H9 (cell line): Measurements from ENCODE around the gene PJA1. TPM values are rescaled to one million over a fixed set of nuclear protein-coding genes. Genes with fewer than 3 reads are reported as not detected.
A peak's percentile ranks its signal among the peaks of the same experiment; 100 is the strongest.

Experiments
- DNase-seq: peaks from one replicate; pipeline ENCODE4 v3.0.0-alpha.2; 2017
- H2AFZ ChIP-seq: one replicate; pipeline ENCODE4 v1.6.1; 2013; ENCODE audit warnings: mild to moderate bottlenecking, low read length, control low read depth, moderate library complexity
- H2AK5ac ChIP-seq: 2 replicates; pipeline ENCODE4 v1.6.1; 2013; ENCODE audit warnings: low read length, control low read depth, mixed read lengths; ENCODE audit not compliant: insufficient read length
- H2BK120ac ChIP-seq: one replicate; pipeline ENCODE4 v1.6.1; 2013; ENCODE audit warnings: low read depth, mild to moderate bottlenecking, low read length, control low read depth, inconsistent platforms; ENCODE audit not compliant: poor library complexity, severe bottlenecking
- H2BK12ac ChIP-seq: 2 replicates; pipeline ENCODE4 v1.6.1; 2013; ENCODE audit warnings: low read length, control low read depth, mixed read lengths, low read depth; ENCODE audit not compliant: insufficient read length
- H2BK15ac ChIP-seq: 2 replicates; pipeline ENCODE4 v1.6.1; 2013; ENCODE audit warnings: low read depth, low read length, control low read depth
- H2BK20ac ChIP-seq: one replicate; pipeline ENCODE4 v1.6.1; 2013; ENCODE audit warnings: low read depth, mild to moderate bottlenecking, low read length, control low read depth, inconsistent platforms; ENCODE audit not compliant: poor library complexity, severe bottlenecking
- H2BK5ac ChIP-seq: 2 replicates; pipeline ENCODE4 v1.6.1; 2013; ENCODE audit warnings: low read length, control low read depth, mixed read lengths; ENCODE audit not compliant: insufficient read length
- H3K14ac ChIP-seq: 2 replicates; pipeline ENCODE4 v1.6.1; 2013; ENCODE audit warnings: low read length, control low read depth; ENCODE audit not compliant: insufficient read depth
- H3K18ac ChIP-seq: 2 replicates; pipeline ENCODE4 v1.6.1; 2013; ENCODE audit warnings: low read depth, mild to moderate bottlenecking, mixed read lengths, low read length, control low read depth; ENCODE audit not compliant: insufficient read length
- H3K23ac ChIP-seq: 2 replicates; pipeline ENCODE4 v1.6.1; 2013; ENCODE audit warnings: low read length, control low read depth, mixed read lengths, low read depth; ENCODE audit not compliant: insufficient read length
- H3K23me2 ChIP-seq: 2 replicates; pipeline ENCODE4 v1.6.1; 2013; ENCODE audit warnings: low read depth, mild to moderate bottlenecking, mixed read lengths, low read length, control low read depth; ENCODE audit not compliant: insufficient read length, poor library complexity, severe bottlenecking
- H3K27ac ChIP-seq: 2 replicates; pipeline ENCODE4 v1.5.1; 2013; ENCODE audit warnings: low read length, control low read depth, mixed read lengths, low read depth; ENCODE audit not compliant: insufficient read length
- H3K27me3 ChIP-seq: 2 replicates; pipeline ENCODE4 v1.6.1; 2013; ENCODE audit warnings: low read length, control low read depth, inconsistent platforms; ENCODE audit not compliant: insufficient read depth
- H3K4ac ChIP-seq: 2 replicates; pipeline ENCODE4 v1.6.1; 2013; ENCODE audit warnings: low read depth, mild to moderate bottlenecking, control low read depth, inconsistent platforms, low read length, moderate library complexity
- H3K4me1 ChIP-seq: 2 replicates; pipeline ENCODE4 v1.6.1; 2013; ENCODE audit warnings: low read length, control low read depth, inconsistent platforms; ENCODE audit not compliant: insufficient read depth
- H3K4me2 ChIP-seq: 2 replicates; pipeline ENCODE4 v1.6.1; 2013; ENCODE audit warnings: low read length, control low read depth, mixed read lengths; ENCODE audit not compliant: insufficient read length, insufficient read depth
- H3K56ac ChIP-seq: 2 replicates; pipeline ENCODE4 v1.6.1; 2013; ENCODE audit warnings: low read depth, mild to moderate bottlenecking, mixed read lengths, low read length, control low read depth; ENCODE audit not compliant: insufficient read length
- H3K79me1 ChIP-seq: 2 replicates; pipeline ENCODE4 v1.6.1; 2013; ENCODE audit warnings: low read depth, mild to moderate bottlenecking, moderate library complexity, low read length, control low read depth, inconsistent platforms; ENCODE audit not compliant: insufficient read depth, poor library complexity, severe bottlenecking
- H3K79me2 ChIP-seq: 2 replicates; pipeline ENCODE4 v1.6.1; 2013; ENCODE audit warnings: low read length, control low read depth, inconsistent platforms; ENCODE audit not compliant: insufficient read depth
- H3K9ac ChIP-seq: 2 replicates; pipeline ENCODE4 v1.6.1; 2013; ENCODE audit warnings: low read length, control low read depth, mixed read lengths; ENCODE audit not compliant: insufficient read length; ENCODE audit errors: extremely low read depth
- H3K9me3 ChIP-seq: one replicate; pipeline ENCODE4 v1.6.1; 2013; ENCODE audit warnings: low read depth, low read length, inconsistent platforms; ENCODE audit not compliant: control insufficient read depth
- H3T11ph ChIP-seq: one replicate; pipeline ENCODE4 v1.6.1; 2013; ENCODE audit warnings: mild to moderate bottlenecking, low read length, control low read depth, inconsistent platforms
- H4K20me1 ChIP-seq: one replicate; pipeline ENCODE4 v1.6.1; 2013; ENCODE audit not compliant: control insufficient read depth, insufficient read length, insufficient read depth
- H4K5ac ChIP-seq: 2 replicates; pipeline ENCODE4 v1.6.1; 2013; ENCODE audit warnings: low read depth, mild to moderate bottlenecking, mixed read lengths, low read length, control low read depth; ENCODE audit not compliant: insufficient read length
- H4K8ac ChIP-seq: replicated peaks from 2 replicates; pipeline ENCODE4 v1.6.1; 2013; ENCODE audit warnings: low read length, control low read depth, mixed read lengths, low read depth; ENCODE audit not compliant: insufficient read length
- H4K91ac ChIP-seq: 2 replicates; pipeline ENCODE4 v1.6.1; 2013; ENCODE audit warnings: low read depth, mild to moderate bottlenecking, moderate library complexity, mixed read lengths, low read length, control low read depth; ENCODE audit not compliant: insufficient read length
- H3K27ac Mint-ChIP-seq, 3 experiments: 2 replicates in 2 of 3; 3 replicates in 1 of 3; pipeline ENCODE4 v1.8.0; 2020 to 2021; ENCODE audit warnings: mixed read lengths in 3 of 3, mild to moderate bottlenecking in 1 of 3, moderate library complexity in 1 of 3
- H3K27me3 Mint-ChIP-seq: 2 replicates; pipeline ENCODE4 v1.8.0; 2021; ENCODE audit warnings: low read depth, mild to moderate bottlenecking, moderate library complexity, mixed read lengths
- H3K36me3 Mint-ChIP-seq, 3 experiments: 2 replicates in 2 of 3; 3 replicates in 1 of 3; pipeline ENCODE4 v1.8.0; 2020 to 2021; ENCODE audit warnings: low read depth in 3 of 3, mixed read lengths in 3 of 3; ENCODE audit not compliant: insufficient read depth in 1 of 3
- H3K4me1 Mint-ChIP-seq, 2 experiments: 2 replicates each; pipeline ENCODE4 v1.8.0; 2020; ENCODE audit warnings: mixed read lengths in 2 of 2
- H3K4me3 Mint-ChIP-seq, 2 experiments: 2 replicates in 1 of 2; 3 replicates in 1 of 2; pipeline ENCODE4 v1.8.0; 2020 to 2021; ENCODE audit warnings: mild to moderate bottlenecking in 2 of 2, mixed read lengths in 2 of 2, moderate library complexity in 1 of 2
- H3K9me3 Mint-ChIP-seq, 2 experiments: 2 replicates in 1 of 2; 3 replicates in 1 of 2; pipeline ENCODE4 v1.8.0; 2020; ENCODE audit warnings: mild to moderate bottlenecking in 2 of 2, mixed read lengths in 2 of 2, moderate library complexity in 1 of 2
- WGBS: extraction: QIAGEN DNeasy Blood & Tissue Kit; methylation state at CpG from one replicate; pipeline ENCODE4 v1.1.7; 2013; ENCODE audit warnings: missing lambda C conversion rate, low lambda C conversion rate, mixed read lengths; ENCODE audit not compliant: insufficient read length; ENCODE audit errors: extremely low coverage; 5-methylcytosine and 5-hydroxymethylcytosine counted together
- total RNA-seq: library from RNA; stranded (reverse); gene quantifications from 2 replicates; pipeline ENCODE4 v1.2.1, GENCODE V29; 2021
- TF ChIP-seq, protein P1 (sequence below): fragments of 200-600 bp; sonication (generic); conservative IDR thresholded peaks from 3 replicates; pipeline ENCODE4 v1.8.0; 2021; ENCODE audit warnings: antibody characterized with exemption, mild to moderate bottlenecking

The PJA1 gene
- total RNA-seq, 1 experiment from 2014 or later, result 41.4 TPM

DNA sequence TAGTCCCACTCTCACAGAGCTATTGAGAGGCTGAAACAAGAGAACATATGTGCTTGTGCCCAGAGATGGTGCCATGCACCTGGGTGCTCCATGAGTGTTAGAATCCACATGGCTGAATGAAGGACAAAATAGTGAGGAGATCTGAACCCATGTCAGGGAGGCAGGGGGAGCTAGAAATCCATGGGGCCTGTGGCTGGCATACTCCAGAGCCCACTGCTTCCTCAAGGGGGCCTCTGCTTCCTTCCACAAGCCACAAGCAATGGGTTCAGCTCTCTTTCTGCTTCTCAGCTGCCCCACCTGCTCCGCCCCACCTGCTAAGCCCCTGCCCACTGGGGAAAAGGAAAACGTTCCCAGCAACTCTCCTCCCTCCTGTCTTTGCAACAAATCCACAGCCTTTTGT, 46.1 kb downstream of the PJA1 start:
- no peak overlapping the region for H3K27ac ChIP-seq
- H4K20me1 ChIP-seq, result no peaks in the 10 kb centered on the region
- no peak overlapping the region for H4K91ac ChIP-seq
- DNase-seq, result peak; percentile 45
- H2BK120ac ChIP-seq, result no peak overlapping the region
- peaks cover 2 to 8% of the 10 kb centered on the region in 2 experiments; a peak in 3 of 4 replicates for H3K4me1 Mint-ChIP-seq
- no peak overlapping the region for H2AK5ac ChIP-seq
- no peaks in the 10 kb centered on the region for H3K23me2 ChIP-seq
- no peaks in the 10 kb centered on the region for H3K9me3 ChIP-seq
- no CpG with 5 or more reads among the region's 2 CpGs for WGBS
- no peak overlapping the region for H2BK12ac ChIP-seq
- H2BK5ac ChIP-seq, result no peak overlapping the region
- no peaks in the 10 kb centered on the region for H3K27me3 ChIP-seq
- no peaks in the 10 kb centered on the region for H3K79me1 ChIP-seq
- no peak overlapping the region for H2BK20ac ChIP-seq
- no peaks in the 10 kb centered on the region for H3K4me1 ChIP-seq
- no peak overlapping the region for H3K23ac ChIP-seq
- no peak overlapping the region for H4K8ac ChIP-seq
- H3K27ac Mint-ChIP-seq, result no peak overlapping the region
- H3K9me3 Mint-ChIP-seq, result peaks cover 72 to 76% of the 10 kb centered on the region in 2 experiments
- H3K18ac ChIP-seq, result no peak overlapping the region
- H3K4ac ChIP-seq, result no peak overlapping the region
- no peak overlapping the region for H3K4me3 Mint-ChIP-seq
- no peak overlapping the region for H2BK15ac ChIP-seq
- peaks cover 17% of the 10 kb centered on the region for H3K27me3 Mint-ChIP-seq
- no peak overlapping the region for H3K14ac ChIP-seq
- H3K79me2 ChIP-seq, result no peaks in the 10 kb centered on the region
- no peak overlapping the region for H3T11ph ChIP-seq
- H2AFZ ChIP-seq, result no peak overlapping the region
- no peak overlapping the region for H3K4me2 ChIP-seq
- no peak overlapping the region for H3K56ac ChIP-seq
- TF ChIP-seq, protein P1, sequence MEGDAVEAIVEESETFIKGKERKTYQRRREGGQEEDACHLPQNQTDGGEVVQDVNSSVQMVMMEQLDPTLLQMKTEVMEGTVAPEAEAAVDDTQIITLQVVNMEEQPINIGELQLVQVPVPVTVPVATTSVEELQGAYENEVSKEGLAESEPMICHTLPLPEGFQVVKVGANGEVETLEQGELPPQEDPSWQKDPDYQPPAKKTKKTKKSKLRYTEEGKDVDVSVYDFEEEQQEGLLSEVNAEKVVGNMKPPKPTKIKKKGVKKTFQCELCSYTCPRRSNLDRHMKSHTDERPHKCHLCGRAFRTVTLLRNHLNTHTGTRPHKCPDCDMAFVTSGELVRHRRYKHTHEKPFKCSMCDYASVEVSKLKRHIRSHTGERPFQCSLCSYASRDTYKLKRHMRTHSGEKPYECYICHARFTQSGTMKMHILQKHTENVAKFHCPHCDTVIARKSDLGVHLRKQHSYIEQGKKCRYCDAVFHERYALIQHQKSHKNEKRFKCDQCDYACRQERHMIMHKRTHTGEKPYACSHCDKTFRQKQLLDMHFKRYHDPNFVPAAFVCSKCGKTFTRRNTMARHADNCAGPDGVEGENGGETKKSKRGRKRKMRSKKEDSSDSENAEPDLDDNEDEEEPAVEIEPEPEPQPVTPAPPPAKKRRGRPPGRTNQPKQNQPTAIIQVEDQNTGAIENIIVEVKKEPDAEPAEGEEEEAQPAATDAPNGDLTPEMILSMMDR, result peak; percentile 48
- no peak overlapping the region for H3K9ac ChIP-seq
- H4K5ac ChIP-seq, result no peak overlapping the region
- H3K36me3 Mint-ChIP-seq, result peaks cover 0 to 3% (median 0%) of the 10 kb centered on the region in 3 experiments; a peak in 3 of 7 replicates
